Transverse colon (tissue), 4 donors: ENCODE measurements around the gene LDLRAD1.
"Not testable (repeated sequence)": the region's sequence is repeated elsewhere in the genome, so short reads cannot be mapped to it uniquely, and the experiment has no call there.

Experiments used
- CTCF ChIP-seq, 5 experiments: fragments of 200-600 bp in 3 of 5; fragments of 450-650 bp in 2 of 5; sonication (generic) in 3 of 5; IDR thresholded peaks; 1 replicate in 2 of 5; 2 replicates in 3 of 5; pipeline ENCODE4 v1.5.1; 2016 to 2017; ENCODE audit warnings: antibody characterized with exemption in 5 of 5, inconsistent platforms in 3 of 5, mild to moderate bottlenecking in 2 of 5, moderate library complexity in 1 of 5
- POLR2AphosphoS5 ChIP-seq, 3 donors: sonication (generic); formaldehyde crosslinking; IDR thresholded peaks; one replicate each; pipeline ENCODE4 v1.6.1; 2016; ENCODE audit warnings: antibody characterized with exemption in 3 of 3

DNA sequence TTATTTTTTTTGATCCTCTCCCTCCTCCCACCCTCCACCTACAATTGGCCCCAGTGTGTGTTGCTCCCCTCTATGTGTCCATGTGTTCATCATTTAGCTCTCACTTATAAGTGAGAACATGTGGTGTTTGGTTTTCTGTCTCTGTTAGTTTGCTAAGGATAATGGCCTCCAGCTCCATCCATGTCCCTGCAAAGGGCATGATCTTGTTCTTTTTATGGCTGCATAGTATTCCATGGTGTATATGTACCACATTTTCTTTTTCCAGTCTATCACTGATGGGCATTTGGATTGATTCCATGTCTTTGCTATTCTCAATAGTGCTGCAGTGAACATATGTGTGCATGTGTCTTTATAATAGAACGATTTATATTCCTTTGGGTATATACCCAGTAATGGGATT, 6.8 kb upstream of the LDLRAD1 start:
- TF ChIP-seq CTCF, POLR2AphosphoS5 (IDR thresholded peaks at IDR 0.05): not testable (repeated sequence)
